GM12878 (cell line): ENCODE data around the gene CBFA2T3. TPM values are rescaled to one million over a fixed set of nuclear protein-coding genes. Genes with fewer than 3 reads are reported as not detected.
A peak's percentile ranks its signal among the peaks of the same experiment; 100 is the strongest.

Experiments used
- BRCA1 ChIP-seq: IDR thresholded peaks from 2 replicates; pipeline ENCODE4 v1.6.1; 2011; ENCODE audit warnings: low read depth, low read length, improper control_type of control experiment
- EP300 ChIP-seq, 2 experiments: fragments of 150-350 bp in 1 of 2; IDR thresholded peaks; 2 replicates each; pipeline ENCODE4 v1.6.1; 2011 to 2012; ENCODE audit warnings: low read depth in 2 of 2, low read length in 2 of 2, borderline replicate concordance in 1 of 2, improper control_type of control experiment in 1 of 2, inconsistent platforms in 1 of 2; ENCODE audit not compliant: control insufficient read depth in 1 of 2
- ETV6 ChIP-seq, 2 experiments: fragments of 450-650 bp in 1 of 2; IDR thresholded peaks in 1 of 2; conservative IDR thresholded peaks in 1 of 2; 2 replicates each; pipeline ENCODE4 v1.6.1; 2014; ENCODE audit warnings: antibody characterized with exemption in 1 of 2, borderline replicate concordance in 1 of 2, low read depth in 1 of 2, mild to moderate bottlenecking in 1 of 2, moderate library complexity in 1 of 2
- FOXM1 ChIP-seq: IDR thresholded peaks from 2 replicates; pipeline ENCODE4 v1.6.1; 2012; ENCODE audit warnings: low read depth, mild to moderate bottlenecking, inconsistent platforms, low read length, moderate library complexity
- GATAD2B ChIP-seq: fragments of 450-650 bp; conservative IDR thresholded peaks from 2 replicates; pipeline ENCODE4 v1.6.1; 2017; ENCODE audit warnings: low read depth, mild to moderate bottlenecking, moderate library complexity
- MEF2B ChIP-seq: fragments of 450-650 bp; IDR thresholded peaks from 2 replicates; pipeline ENCODE4 v1.6.1; 2018; ENCODE audit warnings: mild to moderate bottlenecking, moderate library complexity; ENCODE audit not compliant: partially characterized antibody, poor library complexity, severe bottlenecking
- NBN ChIP-seq: fragments of 450-650 bp; IDR thresholded peaks from 2 replicates; pipeline ENCODE4 v1.6.1; 2016
- PAX5 ChIP-seq: IDR thresholded peaks from 2 replicates; pipeline ENCODE4 v1.6.1; 2011; ENCODE audit warnings: low read depth, low read length, borderline replicate concordance
- PML ChIP-seq: IDR thresholded peaks from 2 replicates; pipeline ENCODE4 v1.6.1; 2012; ENCODE audit warnings: low read length, inconsistent platforms
- RAD51 ChIP-seq: fragments of 450-650 bp; IDR thresholded peaks from 2 replicates; pipeline ENCODE4 v1.6.1; 2016; ENCODE audit warnings: moderate library complexity, mild to moderate bottlenecking, inconsistent platforms
- TAF1 ChIP-seq: IDR thresholded peaks from 2 replicates; pipeline ENCODE4 v1.6.1; 2011; ENCODE audit warnings: mild to moderate bottlenecking, low read depth, low read length, borderline replicate concordance
- TARDBP ChIP-seq: IDR thresholded peaks from 2 replicates; pipeline ENCODE4 v1.6.1; 2016; ENCODE audit warnings: borderline replicate concordance
- TCF12 ChIP-seq: IDR thresholded peaks from 2 replicates; pipeline ENCODE4 v1.6.1; 2011; ENCODE audit warnings: low read depth, mild to moderate bottlenecking, low read length
- WRNIP1 ChIP-seq: IDR thresholded peaks from 2 replicates; pipeline ENCODE4 v1.6.1; 2011; ENCODE audit warnings: low read depth, low read length, improper control_type of control experiment, borderline replicate concordance
- ZNF207 ChIP-seq: fragments of 450-650 bp; IDR thresholded peaks from 2 replicates; pipeline ENCODE4 v1.6.1; 2014; ENCODE audit warnings: antibody characterized with exemption, mild to moderate bottlenecking, borderline replicate concordance
- ZNF217 ChIP-seq: fragments of 450-650 bp; IDR thresholded peaks from 2 replicates; pipeline ENCODE4 v1.6.1; 2017; ENCODE audit warnings: antibody characterized with exemption, mild to moderate bottlenecking
- ZNF592 ChIP-seq: fragments of 450-650 bp; IDR thresholded peaks from 2 replicates; pipeline ENCODE4 v1.6.1; 2017; ENCODE audit warnings: mild to moderate bottlenecking, moderate library complexity
- polyA plus RNA-seq, 11 experiments: library from polyadenylated mRNA; depleted of rRNA in 4 of 11; unstranded in 6 of 11; stranded (reverse) in 5 of 11; fragments of >200 nt; fragmentation: Nextera tagmentation in 4 of 11; fragmentation: Illumina TruSeq in 1 of 11; extraction: Ambion mirVana in 4 of 11; extraction: Trizol in 1 of 11; gene quantifications; 1 replicate in 1 of 11; 2 replicates in 10 of 11; pipeline versions ENCODE4 v1.2.1 to v1.2.3, GENCODE V29; 2011 to 2016; ENCODE audit warnings: inconsistent platforms in 2 of 11, missing spikeins in 2 of 11, low read depth in 1 of 11
- total RNA-seq, 4 experiments: library from RNA; depleted of rRNA in 3 of 4; stranded (reverse); fragments of >200 nt in 3 of 4; fragmentation: Illumina TruSeq in 1 of 4; extraction: Trizol in 1 of 4; gene quantifications; 2 replicates each; pipeline versions ENCODE4 v1.2.1 to v1.2.3, GENCODE V29; 2013 to 2021
- TF ChIP-seq, protein P1 (sequence below): fragments of 450-650 bp; IDR thresholded peaks from 2 replicates; pipeline ENCODE4 v1.6.1; 2016; ENCODE audit warnings: mild to moderate bottlenecking
- TF ChIP-seq, protein P2 (sequence below): fragments of 450-650 bp; IDR thresholded peaks from 2 replicates; pipeline ENCODE4 v1.6.1; 2018; ENCODE audit warnings: mild to moderate bottlenecking, low read depth, moderate library complexity; ENCODE audit not compliant: partially characterized antibody
- TF ChIP-seq, protein P3 (sequence below): fragments of 450-650 bp; IDR thresholded peaks from 2 replicates; pipeline ENCODE4 v1.6.1; 2018; ENCODE audit warnings: borderline replicate concordance, mild to moderate bottlenecking; ENCODE audit not compliant: partially characterized antibody

CBFA2T3 gene
- total and polyA plus RNA-seq, 10 of the 15 experiments (the other 5 are each of a cell fraction or from before 2014, with no cell fraction given) = 0.69 to 42.6 (median 4.5) TPM

DNA sequence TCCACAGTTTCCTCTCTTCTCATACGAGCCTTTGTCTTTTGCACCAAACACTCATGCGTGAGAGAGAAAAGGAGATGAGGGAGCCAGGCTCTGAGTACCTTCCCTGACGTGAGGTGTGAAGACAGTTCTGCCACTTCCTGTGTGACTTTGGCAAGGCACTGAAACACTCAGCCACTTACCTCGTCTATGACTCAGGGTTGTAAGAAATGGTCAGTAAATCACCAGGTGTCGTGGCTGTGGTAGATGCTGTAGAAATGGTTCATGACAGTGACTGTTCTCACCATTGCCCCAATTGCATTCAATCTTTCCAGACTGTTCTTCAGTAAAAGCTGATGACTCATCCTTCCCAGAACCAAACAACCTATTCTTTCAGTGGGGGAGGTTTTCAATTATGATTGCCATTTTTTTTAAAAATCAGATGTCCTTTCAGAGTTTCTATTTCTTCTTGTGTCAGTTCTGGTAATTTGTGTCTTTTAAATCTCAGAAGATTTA is 49.2 kb upstream of the CBFA2T3 start (continued):
- TF ChIP-seq MEF2B (peak; percentile 82), TARDBP (no peak), GATAD2B (peak; percentile 83), PAX5 (no peak; the same call in 1 of the 2 replicates), ZNF207 (peak; percentile 68; the same call in 1 of the 2 replicates), TCF12 (peak; percentile 68), NBN (peak; percentile 95), RAD51 (peak; percentile 65), PML (no peak), ETV6 (conservative IDR thresholded peaks at IDR 0.05 in 1 of 2, IDR thresholded peaks at IDR 0.05 in 1 of 2; ENCODE audit: borderline replicate concordance in 1 of 2, low read depth in 1 of 2) (peak in 1 of 2 experiments; percentile 53; a peak in 1 of 4 replicates), WRNIP1 (no peak), ZNF592 (no peak), ZNF217 (no peak), FOXM1 (no peak), TAF1 (no peak), BRCA1 (no peak), EP300 (IDR thresholded peaks at IDR 0.05; ENCODE audit: borderline replicate concordance in 1 of 2, control insufficient read depth in 1 of 2, low read depth in 2 of 2, low read length in 2 of 2) (peak; percentile 78 to 83)
- TF ChIP-seq, protein P1, sequence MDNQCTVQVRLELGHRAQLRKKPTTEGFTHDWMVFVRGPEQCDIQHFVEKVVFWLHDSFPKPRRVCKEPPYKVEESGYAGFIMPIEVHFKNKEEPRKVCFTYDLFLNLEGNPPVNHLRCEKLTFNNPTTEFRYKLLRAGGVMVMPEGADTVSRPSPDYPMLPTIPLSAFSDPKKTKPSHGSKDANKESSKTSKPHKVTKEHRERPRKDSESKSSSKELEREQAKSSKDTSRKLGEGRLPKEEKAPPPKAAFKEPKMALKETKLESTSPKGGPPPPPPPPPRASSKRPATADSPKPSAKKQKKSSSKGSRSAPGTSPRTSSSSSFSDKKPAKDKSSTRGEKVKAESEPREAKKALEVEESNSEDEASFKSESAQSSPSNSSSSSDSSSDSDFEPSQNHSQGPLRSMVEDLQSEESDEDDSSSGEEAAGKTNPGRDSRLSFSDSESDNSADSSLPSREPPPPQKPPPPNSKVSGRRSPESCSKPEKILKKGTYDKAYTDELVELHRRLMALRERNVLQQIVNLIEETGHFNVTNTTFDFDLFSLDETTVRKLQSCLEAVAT = peak; percentile 84
- TF ChIP-seq, protein P2, sequence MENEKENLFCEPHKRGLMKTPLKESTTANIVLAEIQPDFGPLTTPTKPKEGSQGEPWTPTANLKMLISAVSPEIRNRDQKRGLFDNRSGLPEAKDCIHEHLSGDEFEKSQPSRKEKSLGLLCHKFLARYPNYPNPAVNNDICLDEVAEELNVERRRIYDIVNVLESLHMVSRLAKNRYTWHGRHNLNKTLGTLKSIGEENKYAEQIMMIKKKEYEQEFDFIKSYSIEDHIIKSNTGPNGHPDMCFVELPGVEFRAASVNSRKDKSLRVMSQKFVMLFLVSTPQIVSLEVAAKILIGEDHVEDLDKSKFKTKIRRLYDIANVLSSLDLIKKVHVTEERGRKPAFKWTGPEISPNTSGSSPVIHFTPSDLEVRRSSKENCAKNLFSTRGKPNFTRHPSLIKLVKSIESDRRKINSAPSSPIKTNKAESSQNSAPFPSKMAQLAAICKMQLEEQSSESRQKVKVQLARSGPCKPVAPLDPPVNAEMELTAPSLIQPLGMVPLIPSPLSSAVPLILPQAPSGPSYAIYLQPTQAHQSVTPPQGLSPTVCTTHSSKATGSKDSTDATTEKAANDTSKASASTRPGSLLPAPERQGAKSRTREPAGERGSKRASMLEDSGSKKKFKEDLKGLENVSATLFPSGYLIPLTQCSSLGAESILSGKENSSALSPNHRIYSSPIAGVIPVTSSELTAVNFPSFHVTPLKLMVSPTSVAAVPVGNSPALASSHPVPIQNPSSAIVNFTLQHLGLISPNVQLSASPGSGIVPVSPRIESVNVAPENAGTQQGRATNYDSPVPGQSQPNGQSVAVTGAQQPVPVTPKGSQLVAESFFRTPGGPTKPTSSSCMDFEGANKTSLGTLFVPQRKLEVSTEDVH = peak; percentile 45
- TF ChIP-seq, protein P3, sequence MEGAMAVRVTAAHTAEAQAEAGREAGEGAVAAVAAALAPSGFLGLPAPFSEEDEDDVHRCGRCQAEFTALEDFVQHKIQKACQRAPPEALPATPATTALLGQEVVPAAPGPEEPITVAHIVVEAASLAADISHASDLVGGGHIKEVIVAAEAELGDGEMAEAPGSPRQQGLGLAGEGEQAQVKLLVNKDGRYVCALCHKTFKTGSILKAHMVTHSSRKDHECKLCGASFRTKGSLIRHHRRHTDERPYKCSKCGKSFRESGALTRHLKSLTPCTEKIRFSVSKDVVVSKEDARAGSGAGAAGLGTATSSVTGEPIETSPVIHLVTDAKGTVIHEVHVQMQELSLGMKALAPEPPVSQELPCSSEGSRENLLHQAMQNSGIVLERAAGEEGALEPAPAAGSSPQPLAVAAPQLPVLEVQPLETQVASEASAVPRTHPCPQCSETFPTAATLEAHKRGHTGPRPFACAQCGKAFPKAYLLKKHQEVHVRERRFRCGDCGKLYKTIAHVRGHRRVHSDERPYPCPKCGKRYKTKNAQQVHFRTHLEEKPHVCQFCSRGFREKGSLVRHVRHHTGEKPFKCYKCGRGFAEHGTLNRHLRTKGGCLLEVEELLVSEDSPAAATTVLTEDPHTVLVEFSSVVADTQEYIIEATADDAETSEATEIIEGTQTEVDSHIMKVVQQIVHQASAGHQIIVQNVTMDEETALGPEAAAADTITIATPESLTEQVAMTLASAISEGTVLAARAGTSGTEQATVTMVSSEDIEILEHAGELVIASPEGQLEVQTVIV = peak; percentile 29
